Keratinocyte (primary cell): Measurements from ENCODE around the gene ATM. TPM values are rescaled to one million over a fixed set of nuclear protein-coding genes. Genes with fewer than 3 reads are reported as not detected.

Experiments used
- DNase-seq: peaks from one replicate; pipeline ENCODE4 v3.0.0-alpha.2; 2011; ENCODE audit warnings: low read depth, missing footprints, low spot score
- FAIRE-seq: peaks from 2 replicates; lab custom pipeline; 2011; peaks lifted over from hg19 to GRCh38; lab: Jason Lieb, UNC
- H2AFZ ChIP-seq: 2 replicates; pipeline ENCODE4 v1.6.0; 2012; ENCODE audit warnings: low read length, control low read depth, inconsistent platforms; ENCODE audit not compliant: control insufficient read depth
- H3K27ac ChIP-seq: 2 replicates; pipeline ENCODE4 v1.5.1; 2011; ENCODE audit warnings: low read length; ENCODE audit not compliant: control insufficient read depth, insufficient read depth
- H3K27me3 ChIP-seq: 3 replicates; pipeline ENCODE4 v1.6.0; 2011; ENCODE audit warnings: low read length; ENCODE audit not compliant: control insufficient read depth, insufficient read depth; ENCODE audit errors: extremely low read depth
- H3K36me3 ChIP-seq, 2 experiments: 2 replicates in 1 of 2; 3 replicates in 1 of 2; pipeline ENCODE4 v1.5.1; 2011; ENCODE audit warnings: low read length in 2 of 2, mild to moderate bottlenecking in 1 of 2; ENCODE audit not compliant: control insufficient read depth in 2 of 2, insufficient read depth in 2 of 2; ENCODE audit errors: extremely low read depth in 1 of 2
- H3K4me1 ChIP-seq: 3 replicates; pipeline ENCODE4 v1.5.1; 2011; ENCODE audit warnings: low read length; ENCODE audit not compliant: control insufficient read depth, insufficient read depth; ENCODE audit errors: extremely low read depth
- H3K4me2 ChIP-seq: 3 replicates; pipeline ENCODE4 v1.6.0; 2011; ENCODE audit warnings: low read depth, low read length; ENCODE audit not compliant: control insufficient read depth, insufficient read depth; ENCODE audit errors: extremely low read depth
- H3K4me3 ChIP-seq, 3 experiments: fragments of 200-600 bp in 1 of 3; sonication (generic) in 1 of 3; 2 replicates in 2 of 3; 3 replicates in 1 of 3; pipeline ENCODE4 v1.5.1; 2011 to 2016; ENCODE audit warnings: low read length in 3 of 3, mild to moderate bottlenecking in 3 of 3, control low read depth in 2 of 3, inconsistent platforms in 1 of 3, low read depth in 1 of 3, mixed read lengths in 1 of 3, mixed run types in 1 of 3, moderate library complexity in 1 of 3; ENCODE audit not compliant: control insufficient read depth in 2 of 3, insufficient read depth in 2 of 3; ENCODE audit errors: extremely low read depth in 1 of 3
- H3K79me2 ChIP-seq: 2 replicates; pipeline ENCODE4 v1.6.0; 2012; ENCODE audit warnings: low read length; ENCODE audit not compliant: control insufficient read depth, insufficient read depth
- H3K9ac ChIP-seq: 3 replicates; pipeline ENCODE4 v1.6.0; 2011; ENCODE audit warnings: low read length; ENCODE audit not compliant: control insufficient read depth, insufficient read depth; ENCODE audit errors: extremely low read depth
- H3K9me1 ChIP-seq: 3 replicates; pipeline ENCODE4 v1.6.0; 2011; ENCODE audit warnings: low read length; ENCODE audit not compliant: control insufficient read depth, insufficient read depth; ENCODE audit errors: extremely low read depth
- H3K9me3 ChIP-seq: 2 replicates; pipeline ENCODE4 v1.5.1; 2012; ENCODE audit warnings: low read depth, low read length; ENCODE audit not compliant: control insufficient read depth
- H4K20me1 ChIP-seq: 3 replicates; pipeline ENCODE4 v1.6.0; 2011; ENCODE audit warnings: low read length; ENCODE audit not compliant: control insufficient read depth, insufficient read depth; ENCODE audit errors: extremely low read depth
- EZH2 ChIP-seq: IDR thresholded peaks from one replicate; pipeline ENCODE4 v1.6.1; 2012; ENCODE audit warnings: inconsistent platforms, mild to moderate bottlenecking, low read length, moderate library complexity
- dilution Hi-C: fragments of 300-500 bp; cut with MboI; formaldehyde crosslinking; loops from one replicate; pipeline ENCODE4 v1.7.0; 2020; ENCODE audit warnings: low sequenced_read_pairs; ENCODE audit not compliant: extremely low pct_ligation_motif_present
- polyA plus RNA-seq, 5 experiments: library from polyadenylated mRNA; depleted of rRNA in 3 of 5; stranded (reverse) in 3 of 5; stranded (forward) in 1 of 5; unstranded in 1 of 5; fragments of >200 nt; gene quantifications; 1 replicate in 1 of 5; 2 replicates in 3 of 5; 3 replicates in 1 of 5; pipeline versions ENCODE4 v1.2.1 to v1.2.3, GENCODE V29; 2011 to 2012; ENCODE audit warnings: missing spikeins in 2 of 5, low read depth in 1 of 5, low replicate concordance in 1 of 5
- TF ChIP-seq, protein P1 (sequence below), 3 experiments: IDR thresholded peaks in 1 of 3; conservative IDR thresholded peaks in 1 of 3; optimal IDR thresholded peaks in 1 of 3; 2 replicates in 2 of 3; 3 replicates in 1 of 3; pipeline versions ENCODE3 to v1.5.1; 2011; ENCODE audit warnings: low read length in 3 of 3, mild to moderate bottlenecking in 3 of 3, moderate library complexity in 2 of 3, control low read depth in 1 of 3, inconsistent platforms in 1 of 3; ENCODE audit not compliant: insufficient read depth in 2 of 3; ENCODE audit errors: extremely low read depth in 1 of 3

ATM gene
- polyA plus RNA-seq, 1 donor (not counting 4 experiments of a cell fraction or from before 2014, with no cell fraction given) = 28.5 TPM

DNA sequence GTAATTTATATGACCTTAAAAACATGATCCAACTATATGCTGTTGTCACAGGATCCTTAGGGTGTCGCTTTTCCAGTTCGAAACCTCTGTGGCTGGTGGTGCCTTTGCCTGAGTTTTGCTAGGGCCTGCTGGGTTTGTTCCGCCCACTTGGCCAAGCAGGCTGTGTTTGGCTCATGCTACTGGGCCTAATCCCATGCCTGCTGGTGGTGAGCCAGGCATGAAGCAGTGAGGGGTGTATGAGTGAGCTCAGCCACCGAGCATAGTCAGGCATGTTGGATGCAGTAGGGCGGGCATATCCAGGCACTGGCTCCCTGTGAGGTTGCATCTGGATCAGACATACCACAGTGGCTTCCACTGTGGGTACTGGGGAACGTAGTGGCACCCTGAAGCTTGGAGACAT lies 16.7 kb upstream of the ATM start:
- Histone ChIP-seq H3K9me1 (no peaks in the 10 kb centered on the region), H3K27ac (no peak overlapping the region), H3K4me3 (no peak overlapping the region), H3K27me3 (no peaks in the 10 kb centered on the region), H3K9ac (no peak overlapping the region), H3K79me2 (peaks cover 31% of the 10 kb centered on the region), H3K9me3 (peaks cover 9% of the 10 kb centered on the region), H4K20me1 (no peaks in the 10 kb centered on the region), H3K4me2 (no peak overlapping the region), H3K36me3 (peaks cover 19% of the 10 kb centered on the region in 2 experiments), H3K4me1 (no peaks in the 10 kb centered on the region), H2AFZ (no peak overlapping the region)
- no peak for FAIRE-seq
- no peak for DNase-seq
- dilution Hi-C loops = no loop called here
- TF ChIP-seq EZH2 = no peak
- TF ChIP-seq, protein P1, sequence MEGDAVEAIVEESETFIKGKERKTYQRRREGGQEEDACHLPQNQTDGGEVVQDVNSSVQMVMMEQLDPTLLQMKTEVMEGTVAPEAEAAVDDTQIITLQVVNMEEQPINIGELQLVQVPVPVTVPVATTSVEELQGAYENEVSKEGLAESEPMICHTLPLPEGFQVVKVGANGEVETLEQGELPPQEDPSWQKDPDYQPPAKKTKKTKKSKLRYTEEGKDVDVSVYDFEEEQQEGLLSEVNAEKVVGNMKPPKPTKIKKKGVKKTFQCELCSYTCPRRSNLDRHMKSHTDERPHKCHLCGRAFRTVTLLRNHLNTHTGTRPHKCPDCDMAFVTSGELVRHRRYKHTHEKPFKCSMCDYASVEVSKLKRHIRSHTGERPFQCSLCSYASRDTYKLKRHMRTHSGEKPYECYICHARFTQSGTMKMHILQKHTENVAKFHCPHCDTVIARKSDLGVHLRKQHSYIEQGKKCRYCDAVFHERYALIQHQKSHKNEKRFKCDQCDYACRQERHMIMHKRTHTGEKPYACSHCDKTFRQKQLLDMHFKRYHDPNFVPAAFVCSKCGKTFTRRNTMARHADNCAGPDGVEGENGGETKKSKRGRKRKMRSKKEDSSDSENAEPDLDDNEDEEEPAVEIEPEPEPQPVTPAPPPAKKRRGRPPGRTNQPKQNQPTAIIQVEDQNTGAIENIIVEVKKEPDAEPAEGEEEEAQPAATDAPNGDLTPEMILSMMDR (optimal IDR thresholded peaks at IDR 0.05 in 1 of 3, IDR thresholded peaks at IDR 0.05 in 1 of 3, conservative IDR thresholded peaks at IDR 0.05 in 1 of 3; ENCODE audit: extremely low read depth in 1 of 3, insufficient read depth in 2 of 3, low read length in 3 of 3) = no peak

DNA sequence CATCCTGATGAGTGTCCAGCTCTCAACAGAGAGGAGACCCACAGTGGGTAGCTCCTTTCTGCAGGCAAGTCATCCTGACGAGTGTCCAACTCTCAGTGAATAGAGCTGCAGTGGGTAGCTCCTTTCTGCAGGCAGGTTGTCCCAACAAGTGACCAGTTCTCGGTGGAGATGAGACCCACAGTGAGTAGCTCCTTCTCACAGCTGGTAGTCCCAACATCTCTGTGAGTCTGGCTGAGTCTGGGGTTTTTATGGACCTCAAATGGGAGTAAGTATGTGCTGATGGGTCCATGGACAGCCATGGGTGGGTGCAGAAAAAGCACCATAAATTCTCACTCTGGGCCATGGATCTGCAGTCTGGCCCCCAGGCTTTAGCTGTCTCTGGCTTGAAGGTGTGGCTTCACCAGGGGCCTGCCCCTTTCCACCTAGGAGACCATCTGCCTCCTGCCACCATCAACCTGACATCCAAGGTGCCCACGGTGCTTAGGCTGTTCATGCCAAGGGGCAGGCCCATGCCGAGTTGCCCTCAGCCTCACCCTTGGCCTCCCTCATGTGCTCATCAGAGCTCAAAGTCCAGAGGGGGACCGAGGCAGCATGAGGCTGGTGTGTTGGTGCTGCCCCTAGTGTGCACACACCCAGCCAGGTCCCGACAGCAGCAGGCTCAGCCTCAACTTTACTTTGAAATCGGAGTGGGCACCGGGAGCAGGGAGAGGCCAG lies 15.7 kb upstream of the ATM start:
- Histone ChIP-seq H3K4me3 (no peak overlapping the region), H3K9me1 (no peaks in the 10 kb centered on the region), H3K9ac (no peak overlapping the region), H4K20me1 (no peaks in the 10 kb centered on the region), H3K36me3 (peaks cover 19% of the 10 kb centered on the region in 2 experiments), H3K4me1 (no peaks in the 10 kb centered on the region), H3K79me2 (peaks cover 36% of the 10 kb centered on the region), H3K9me3 (peaks cover 9% of the 10 kb centered on the region), H3K4me2 (no peak overlapping the region), H3K27me3 (no peaks in the 10 kb centered on the region), H3K27ac (no peak overlapping the region), H2AFZ (no peak overlapping the region)
- no peak for FAIRE-seq
- dilution Hi-C loops = no loop called here
- TF ChIP-seq, protein P1 (optimal IDR thresholded peaks at IDR 0.05 in 1 of 3, IDR thresholded peaks at IDR 0.05 in 1 of 3, conservative IDR thresholded peaks at IDR 0.05 in 1 of 3; ENCODE audit: extremely low read depth in 1 of 3, insufficient read depth in 2 of 3, low read length in 3 of 3) = no peak
- TF ChIP-seq EZH2 = no peak
- no peak for DNase-seq
